Pancreas (tissue), 10 donors: ENCODE results near the gene LYSMD4. TPM values are rescaled to one million over a fixed set of nuclear protein-coding genes. Genes with fewer than 3 reads are reported as not detected.

Source experiments
- ATAC-seq, 4 donors: fragments of 200-7000 bp; cut with Tn5 transposase; one replicate each; pipeline versions ENCODE4 v1.8.0 to v1.9.1; 2020; ENCODE audit warnings: mild to moderate bottlenecking in 4 of 4, moderate library complexity in 4 of 4
- DNase-seq, 6 donors: peaks; one replicate each; pipeline ENCODE4 v3.0.0-alpha.2; 2020
- FAIRE-seq: peaks from 2 replicates; lab custom pipeline; 2012; peaks lifted over from hg19 to GRCh38; lab: Jason Lieb, UNC
- H3K27ac ChIP-seq, 4 donors: fragments of 200-600 bp; sonication (generic); 1 replicate in 3 of 4; 2 replicates in 1 of 4; pipeline versions ENCODE4 v1.5.0 to v1.8.0; 2020
- H3K27me3 ChIP-seq, 4 donors: fragments of 200-600 bp; one replicate each; pipeline ENCODE4 v1.8.0; 2021
- H3K36me3 ChIP-seq, 3 donors: fragments of 200-600 bp; sonication (generic) in 1 of 3; one replicate each; pipeline versions ENCODE4 v1.5.0 to v1.8.0; 2020 to 2021
- H3K4me1 ChIP-seq, 3 donors: fragments of 200-600 bp; one replicate each; pipeline ENCODE4 v1.8.0; 2021
- H3K4me3 ChIP-seq, 4 donors: fragments of 200-600 bp; sonication (generic) in 2 of 4; one replicate each; pipeline versions ENCODE4 v1.5.0 to v1.8.0; 2020 to 2021
- H3K9me3 ChIP-seq, 4 donors: fragments of 200-600 bp; one replicate each; pipeline ENCODE4 v1.8.0; 2021
- CTCF ChIP-seq, 4 donors: fragments of 200-600 bp; sonication (generic) in 3 of 4; IDR thresholded peaks; one replicate each; pipeline versions ENCODE4 v1.5.0 to v1.8.0; 2021; ENCODE audit warnings: antibody characterized with exemption in 4 of 4
- WGBS, 2 donors: extraction: QIAGEN DNeasy Blood & Tissue Kit; methylation state at CpG; one replicate each; pipeline ENCODE4 v1.1.7; 2013; 5-methylcytosine and 5-hydroxymethylcytosine counted together
- intact Hi-C, 3 donors: fragments of 100-400 bp; cut with DNase I; formaldehyde crosslinking; loops; one replicate each; pipeline versions ENCODE4 v1.11.1 to v1.14.2; 2022
- polyA plus RNA-seq, 2 donors: library from polyadenylated mRNA; stranded (reverse); fragments of 200-250 nt; gene quantifications; one replicate each; pipeline ENCODE4 v1.2.3, GENCODE V29; 2013
- total RNA-seq, 6 donors: library from RNA; stranded (reverse); fragmentation: NEBNext Ultra II Directional in 4 of 6; extraction: Animal tissue kit (Norgen Biotek cat#: 25700) in 4 of 6; gene quantifications; one replicate each; pipeline versions ENCODE4 v1.2.1 to v1.2.4, GENCODE V29; 2021 to 2023
- donor health status: healthy with polysubstance abuse.
- donor health status: DM: no; HTN: no; CAD: no; lungs with moderate emphysema.
- donor health status: DM: no; HTN: no; CAD: no.
- donor health status: control.
- donor health status: control.
- donor health status: Bipolar disorder and iron deficiency.
- donor health status: DM: yes; HTN: yes; CAD: no.
- donor health status: DM: no; HTN: no; CAD: no.
- donor health status: DM: no; HTN: no; CAD: no.
- donor health status: DM: yes; HTN: yes; CAD: no.

LYSMD4 gene
- total and polyA plus RNA-seq, 8 donors = 3.4 to 12.3 (median 5.1) TPM

- Histone ChIP-seq H3K9me3 (no peaks in the 10 kb centered on the region), H3K4me3 (peak overlapping the region; percentile 78 to 100 (median 96)), H3K27ac (peak overlapping the region; percentile 57 to 89 (median 80)), H3K36me3 (no peaks in the 10 kb centered on the region), H3K27me3 (no peaks in the 10 kb centered on the region), H3K4me1 (no peaks in the 10 kb centered on the region)
- no peak for TF ChIP-seq CTCF (IDR thresholded peaks at IDR 0.05)
- WGBS, 2 donors = 0 to 1% methylated on average over 42 to 46 of the region's 46 CpGs
- intact Hi-C loops = no loop called here
- ATAC-seq (peak; percentile 15 to 42 (median 32)), DNase-seq (peak in 4 of 6 donors; percentile 38 to 82 (median 66)), FAIRE-seq (no peak)
These were observed 428 bp downstream of the LYSMD4 start for GRCh38 chr15:99732751-99733267.

GRCh38 chr15:99732124-99732750, 1.0 kb downstream of the LYSMD4 start:
- Histone ChIP-seq H3K27ac (no peak overlapping the region), H3K9me3 (no peaks in the 10 kb centered on the region), H3K36me3 (no peaks in the 10 kb centered on the region), H3K27me3 (no peaks in the 10 kb centered on the region), H3K4me1 (no peaks in the 10 kb centered on the region), H3K4me3 (peak overlapping the region; percentile 78 to 100 (median 96))
- ATAC-seq (peak in 3 of 4 donors; percentile 8 to 34 (median 24)), DNase-seq (no peak), FAIRE-seq (no peak)
- intact Hi-C loops = no loop called here
- TF ChIP-seq CTCF (IDR thresholded peaks at IDR 0.05) = no peak
- 18 to 19% methylated on average over 18 of the region's 18 CpGs for whole genome bisulfite sequencing, 2 donors

GRCh38 chr15:99731336-99732123, 1.7 kb downstream of the LYSMD4 start:
- intact Hi-C loops = no loop called here
- no peaks in the 10 kb centered on the region for H3K36me3 ChIP-seq
- no peak overlapping the region for H3K4me3 ChIP-seq
- no peak for TF ChIP-seq CTCF (IDR thresholded peaks at IDR 0.05)
- DNase-seq (peak in 2 of 6 donors; percentile 41 to 70), ATAC-seq (no peak), FAIRE-seq (no peak)
- 87 to 89% methylated on average over 26 of the region's 26 CpGs for WGBS, 2 donors
- H3K4me1 ChIP-seq = no peaks in the 10 kb centered on the region
- no peaks in the 10 kb centered on the region for H3K27me3 ChIP-seq
- no peaks in the 10 kb centered on the region for H3K9me3 ChIP-seq
- H3K27ac ChIP-seq = no peak overlapping the region

- DNase-seq (no peak), FAIRE-seq (no peak), ATAC-seq (no peak)
- Histone ChIP-seq H3K9me3 (no peaks in the 10 kb centered on the region), H3K27me3 (no peaks in the 10 kb centered on the region), H3K36me3 (no peaks in the 10 kb centered on the region), H3K4me1 (no peaks in the 10 kb centered on the region), H3K27ac (no peak overlapping the region), H3K4me3 (no peak overlapping the region)
- TF ChIP-seq CTCF (IDR thresholded peaks at IDR 0.05) = no peak
- intact Hi-C loops = no loop called here
- WGBS, 2 donors = 74% methylated on average over 3 of the region's 3 CpGs
These were observed 3.3 kb downstream of the LYSMD4 start for GRCh38 chr15:99729920-99730319.
